CD14-positive monocyte (primary cell): Measurements from ENCODE around the gene GAREM2. TPM values are rescaled to one million over a fixed set of nuclear protein-coding genes. Genes with fewer than 3 reads are reported as not detected.
A peak's percentile ranks its signal among the peaks of the same experiment; 100 is the strongest.

ENCODE experiments used
- DNase-seq, 3 donors: peaks; one replicate each; pipeline ENCODE4 v3.0.0-alpha.2; 2011 to 2022
- H2AFZ ChIP-seq: 2 replicates; pipeline ENCODE4 v1.6.0; 2012; ENCODE audit warnings: mild to moderate bottlenecking, low read depth, low read length, inconsistent platforms; ENCODE audit not compliant: insufficient read depth, poor library complexity, severe bottlenecking
- H3K27ac ChIP-seq, 2 donors: 1 replicate in 1 of 2; 2 replicates in 1 of 2; pipeline ENCODE4 v1.5.1; 2012 to 2013; ENCODE audit warnings: low read length in 2 of 2, control low read depth in 1 of 2, inconsistent platforms in 1 of 2, low read depth in 1 of 2, mild to moderate bottlenecking in 1 of 2
- H3K27me3 ChIP-seq, 2 donors: one replicate each; pipeline versions ENCODE4 v1.6.0 to v1.6.1; 2011 to 2013; ENCODE audit warnings: low read length in 2 of 2; ENCODE audit not compliant: control insufficient read depth in 2 of 2, insufficient read depth in 2 of 2
- H3K36me3 ChIP-seq, 2 donors: replicated peaks in 1 of 2; 1 replicate in 1 of 2; 2 replicates in 1 of 2; pipeline versions ENCODE4 v1.5.1 to v1.6.1; 2012 to 2013; ENCODE audit warnings: low read length in 2 of 2, control low read depth in 1 of 2, inconsistent platforms in 1 of 2, mild to moderate bottlenecking in 1 of 2; ENCODE audit not compliant: insufficient read depth in 2 of 2, control insufficient read depth in 1 of 2
- H3K4me1 ChIP-seq, 2 donors: 1 replicate in 1 of 2; 2 replicates in 1 of 2; pipeline versions ENCODE4 v1.5.1 to v1.6.1; 2012 to 2013; ENCODE audit warnings: low read length in 2 of 2, control low read depth in 1 of 2, inconsistent platforms in 1 of 2, mild to moderate bottlenecking in 1 of 2, moderate library complexity in 1 of 2; ENCODE audit not compliant: insufficient read depth in 2 of 2, control insufficient read depth in 1 of 2
- H3K4me2 ChIP-seq: replicated peaks from 2 replicates; pipeline ENCODE3; 2012; ENCODE audit warnings: low read length, moderate library complexity, mild to moderate bottlenecking; ENCODE audit not compliant: poor library complexity, severe bottlenecking; ENCODE audit errors: extremely low read depth
- H3K4me3 ChIP-seq, 3 experiments: fragments of 200-600 bp in 1 of 3; sonication (generic) in 1 of 3; replicated peaks in 1 of 3; 1 replicate in 2 of 3; 2 replicates in 1 of 3; pipeline ENCODE4 v1.5.1; 2011 to 2013; ENCODE audit warnings: low read length in 3 of 3, mild to moderate bottlenecking in 3 of 3, control low read depth in 2 of 3, low read depth in 2 of 3, inconsistent platforms in 1 of 3, moderate library complexity in 1 of 3
- H3K79me2 ChIP-seq: 2 replicates; pipeline ENCODE4 v1.6.0; 2012; ENCODE audit warnings: mild to moderate bottlenecking, control low read depth, inconsistent platforms, low read length, moderate library complexity; ENCODE audit not compliant: insufficient read depth
- H3K9ac ChIP-seq: 2 replicates; pipeline ENCODE4 v1.6.0; 2017; ENCODE audit warnings: low read length, mild to moderate bottlenecking; ENCODE audit not compliant: insufficient read depth, poor library complexity, severe bottlenecking
- H3K9me3 ChIP-seq, 2 donors: replicated peaks in 1 of 2; 1 replicate in 1 of 2; 2 replicates in 1 of 2; pipeline versions ENCODE4 v1.5.1 to v1.6.1; 2012 to 2013; ENCODE audit warnings: low read length in 2 of 2, control low read depth in 1 of 2; ENCODE audit not compliant: control insufficient read depth in 1 of 2, insufficient read depth in 1 of 2
- H4K20me1 ChIP-seq: 2 replicates; pipeline ENCODE4 v1.6.0; 2012; ENCODE audit warnings: mild to moderate bottlenecking, low read length, control low read depth, moderate library complexity; ENCODE audit not compliant: insufficient read depth
- H3K27ac Mint-ChIP-seq, 7 donors: one replicate each; pipeline ENCODE4 v1.8.0; 2020; ENCODE audit warnings: mild to moderate bottlenecking in 7 of 7, mixed read lengths in 7 of 7, moderate library complexity in 6 of 7, inconsistent platforms in 2 of 7
- H3K27me3 Mint-ChIP-seq, 3 donors: one replicate each; pipeline ENCODE4 v1.8.0; 2021 to 2022; ENCODE audit warnings: low read depth in 3 of 3, mild to moderate bottlenecking in 3 of 3, mixed read lengths in 3 of 3, moderate library complexity in 3 of 3, inconsistent platforms in 1 of 3
- H3K36me3 Mint-ChIP-seq, 2 donors: one replicate each; pipeline ENCODE4 v1.8.0; 2020; ENCODE audit warnings: mixed read lengths in 2 of 2, inconsistent platforms in 1 of 2, mild to moderate bottlenecking in 1 of 2
- H3K4me1 Mint-ChIP-seq: one replicate; pipeline ENCODE4 v1.8.0; 2020; ENCODE audit warnings: mild to moderate bottlenecking, mixed read lengths
- H3K4me3 Mint-ChIP-seq, 2 donors: one replicate each; pipeline ENCODE4 v1.8.0; 2020; ENCODE audit warnings: mild to moderate bottlenecking in 2 of 2, mixed read lengths in 2 of 2, moderate library complexity in 1 of 2
- H3K9me3 Mint-ChIP-seq, 7 donors: one replicate each; pipeline ENCODE4 v1.8.0; 2020 to 2022; ENCODE audit warnings: mixed read lengths in 7 of 7, mild to moderate bottlenecking in 6 of 7, moderate library complexity in 6 of 7, inconsistent platforms in 2 of 7
- WGBS: methylation state at CpG from one replicate; pipeline ENCODE4 v1.1.5; 2013; ENCODE audit warnings: missing lambda C conversion rate; ENCODE audit not compliant: insufficient coverage; 5-methylcytosine and 5-hydroxymethylcytosine counted together
- intact Hi-C, 2 donors: fragments of 100-400 bp; cut with micrococcal nuclease; formaldehyde crosslinking; loops; one replicate each; pipeline versions ENCODE4 v1.15.0 to v1.15.1; 2023
- polyA plus RNA-seq, 3 donors: library from polyadenylated mRNA; depleted of rRNA in 1 of 3; unstranded in 2 of 3; stranded (reverse) in 1 of 3; fragments of 300-500 nt in 2 of 3; fragments of >200 nt in 1 of 3; fragmentation: Illumina TruSeq in 2 of 3; gene quantifications; 1 replicate in 2 of 3; 2 replicates in 1 of 3; pipeline ENCODE4 v1.2.3, GENCODE V29; 2012 to 2021
- TF ChIP-seq, protein P1 (sequence below): fragments of 200-600 bp; IDR thresholded peaks from one replicate; pipeline ENCODE4 v1.8.0; 2022; ENCODE audit warnings: antibody characterized with exemption, mild to moderate bottlenecking

Gene GAREM2
- polyA plus RNA-seq, 3 donors = 0.08 to 0.09 TPM; not detected in 1

DNA sequence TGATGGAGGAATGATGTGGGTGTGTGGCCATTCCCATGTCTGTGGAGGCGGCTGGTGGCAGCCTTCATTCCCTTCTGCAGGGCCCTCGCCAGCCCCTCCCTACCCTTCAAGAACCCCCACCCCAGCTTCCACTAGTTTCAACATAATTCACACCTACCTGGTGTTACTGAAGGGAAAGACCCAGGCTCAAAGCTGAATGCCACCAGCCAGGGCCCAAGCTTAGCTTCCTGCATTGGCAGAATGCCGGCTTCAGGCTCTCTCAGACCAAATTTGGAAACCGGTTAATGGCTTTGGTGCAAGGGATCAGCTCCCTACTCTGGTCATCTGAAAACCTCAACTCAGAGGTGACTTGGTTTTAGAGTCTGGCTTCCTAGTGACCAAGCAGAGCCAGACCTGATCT lies 16.9 kb downstream of the GAREM2 start:
- no peak overlapping the region for H3K4me3 Mint-ChIP-seq
- H3K9me3 Mint-ChIP-seq = peaks cover 0 to 3% (median 0%) of the 10 kb centered on the region in 7 donors
- peak overlapping the region in 1 of 2 donors; percentile 32 for H3K27ac ChIP-seq
- no peaks in the 10 kb centered on the region for H4K20me1 ChIP-seq
- no peak overlapping the region for H3K4me2 ChIP-seq
- no peak for DNase-seq
- H3K9me3 ChIP-seq = no peaks in the 10 kb centered on the region
- peaks cover 44 to 50% of the 10 kb centered on the region in 2 donors for H3K36me3 ChIP-seq
- H3K27ac Mint-ChIP-seq = peak overlapping the region in 2 of 7 donors; percentile 8 to 55
- peaks cover 11% of the 10 kb centered on the region for H3K4me1 Mint-ChIP-seq
- no peak overlapping the region for H2AFZ ChIP-seq
- no peak overlapping the region for H3K9ac ChIP-seq
- peaks cover 6 to 13% of the 10 kb centered on the region in 2 donors for H3K4me1 ChIP-seq
- peaks cover 46 to 49% of the 10 kb centered on the region in 2 donors for H3K36me3 Mint-ChIP-seq
- TF ChIP-seq, protein P1, sequence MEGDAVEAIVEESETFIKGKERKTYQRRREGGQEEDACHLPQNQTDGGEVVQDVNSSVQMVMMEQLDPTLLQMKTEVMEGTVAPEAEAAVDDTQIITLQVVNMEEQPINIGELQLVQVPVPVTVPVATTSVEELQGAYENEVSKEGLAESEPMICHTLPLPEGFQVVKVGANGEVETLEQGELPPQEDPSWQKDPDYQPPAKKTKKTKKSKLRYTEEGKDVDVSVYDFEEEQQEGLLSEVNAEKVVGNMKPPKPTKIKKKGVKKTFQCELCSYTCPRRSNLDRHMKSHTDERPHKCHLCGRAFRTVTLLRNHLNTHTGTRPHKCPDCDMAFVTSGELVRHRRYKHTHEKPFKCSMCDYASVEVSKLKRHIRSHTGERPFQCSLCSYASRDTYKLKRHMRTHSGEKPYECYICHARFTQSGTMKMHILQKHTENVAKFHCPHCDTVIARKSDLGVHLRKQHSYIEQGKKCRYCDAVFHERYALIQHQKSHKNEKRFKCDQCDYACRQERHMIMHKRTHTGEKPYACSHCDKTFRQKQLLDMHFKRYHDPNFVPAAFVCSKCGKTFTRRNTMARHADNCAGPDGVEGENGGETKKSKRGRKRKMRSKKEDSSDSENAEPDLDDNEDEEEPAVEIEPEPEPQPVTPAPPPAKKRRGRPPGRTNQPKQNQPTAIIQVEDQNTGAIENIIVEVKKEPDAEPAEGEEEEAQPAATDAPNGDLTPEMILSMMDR = no peak
- intact Hi-C loops = loop anchor here in 1 of 2 donors (10.0 kb wide), 1 partner anchor 235 kb away; no protein-coding TSS in a partner anchor
- WGBS = 97% methylated on average over 3 of the region's 4 CpGs
- peaks cover 4 to 12% of the 10 kb centered on the region in 2 donors for H3K27me3 ChIP-seq
- H3K79me2 ChIP-seq = no peaks in the 10 kb centered on the region
- H3K4me3 ChIP-seq = no peak overlapping the region
- H3K27me3 Mint-ChIP-seq = peaks cover 12 to 17% (median 17%) of the 10 kb centered on the region in 3 donors

DNA sequence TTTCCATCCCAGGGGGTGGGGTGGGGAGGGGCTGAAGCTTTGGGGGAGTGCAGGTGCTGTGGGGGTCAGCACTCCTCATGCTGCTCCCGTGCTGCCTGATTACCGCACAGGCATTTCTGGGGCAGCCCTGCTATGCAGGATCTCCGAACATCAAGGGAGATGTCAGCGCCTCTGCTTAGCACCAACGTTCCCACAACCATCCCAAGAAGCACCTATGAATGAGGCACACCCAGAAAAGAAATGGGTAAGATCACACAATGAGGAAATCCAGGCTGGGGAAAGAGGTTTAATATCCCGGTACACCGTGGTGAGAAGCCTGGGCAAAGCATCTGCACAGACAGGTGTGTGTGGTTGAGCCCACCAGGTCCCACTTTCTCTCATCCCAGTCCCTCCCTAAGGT lies 17.5 kb downstream of the GAREM2 start:
- DNase-seq = no peak
- no peaks in the 10 kb centered on the region for H3K9me3 ChIP-seq
- TF ChIP-seq, protein P1 = no peak
- peaks cover 0 to 1% (median 0%) of the 10 kb centered on the region in 7 donors for H3K9me3 Mint-ChIP-seq
- H2AFZ ChIP-seq = no peak overlapping the region
- WGBS = 100% methylated on average over 3 of the region's 7 CpGs
- H3K27ac ChIP-seq = no peak overlapping the region
- peaks cover 50 to 56% of the 10 kb centered on the region in 2 donors for H3K36me3 ChIP-seq
- no peak overlapping the region for H3K4me2 ChIP-seq
- peaks cover 3 to 9% of the 10 kb centered on the region in 2 donors for H3K4me1 ChIP-seq
- no peak overlapping the region for H3K4me3 ChIP-seq
- H3K79me2 ChIP-seq = no peaks in the 10 kb centered on the region
- H3K27ac Mint-ChIP-seq = peak overlapping the region in 1 of 7 donors; percentile 18
- H3K4me1 Mint-ChIP-seq = peaks cover 8% of the 10 kb centered on the region
- H4K20me1 ChIP-seq = peaks cover under 1% of the 10 kb centered on the region
- peaks cover 10 to 15% (median 12%) of the 10 kb centered on the region in 3 donors for H3K27me3 Mint-ChIP-seq
- intact Hi-C loops = no loop called here
- H3K36me3 Mint-ChIP-seq = peaks cover 52 to 55% of the 10 kb centered on the region in 2 donors
- no peak overlapping the region for H3K9ac ChIP-seq
- peaks cover 3 to 9% of the 10 kb centered on the region in 2 donors for H3K27me3 ChIP-seq
- no peak overlapping the region for H3K4me3 Mint-ChIP-seq
